Activated gamma-delta T cell treated with anti-CD3 and anti-CD28 coated beads, Interleukin-2, amount 50 U/mL, for 16 hours (primary cell): Measurements from ENCODE around the gene TIAL1.
"Not testable (repeated sequence)": the region's sequence is repeated elsewhere in the genome, so short reads cannot be mapped to it uniquely, and the experiment has no call there.

Experiments
- DNase-seq: peaks from one replicate; pipeline ENCODE4 v3.0.0-alpha.2; 2020; ENCODE audit warnings: low read depth

Gene TIAL1

DNA sequence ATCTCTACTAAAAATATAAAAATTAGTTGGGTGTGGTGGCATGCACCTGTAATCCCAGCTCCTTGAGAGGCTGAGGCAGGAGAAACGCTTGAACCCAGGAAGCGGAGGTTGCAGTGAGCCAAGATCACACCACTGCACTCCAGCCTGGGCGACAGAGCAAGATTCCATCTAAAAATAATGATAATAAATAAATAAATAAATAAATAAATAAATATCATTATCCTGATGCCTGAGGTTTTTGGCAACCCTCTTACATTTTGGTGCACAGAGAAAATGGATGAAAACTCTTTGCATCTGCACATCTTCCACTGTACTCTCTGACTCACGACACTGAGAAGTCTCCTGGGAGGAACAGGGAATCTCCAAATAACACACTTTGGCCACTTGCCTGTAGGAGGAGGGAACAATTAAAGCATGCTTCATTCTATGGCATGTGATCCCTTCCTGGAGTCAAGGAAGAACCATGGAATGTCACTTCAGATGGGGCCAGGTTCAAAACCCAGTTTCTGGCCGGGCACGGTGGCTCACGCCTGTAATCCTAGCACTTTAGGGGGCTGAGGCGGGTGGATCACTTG, 68.0 kb downstream of the TIAL1 start:
- not testable (repeated sequence) for DNase-seq

DNA sequence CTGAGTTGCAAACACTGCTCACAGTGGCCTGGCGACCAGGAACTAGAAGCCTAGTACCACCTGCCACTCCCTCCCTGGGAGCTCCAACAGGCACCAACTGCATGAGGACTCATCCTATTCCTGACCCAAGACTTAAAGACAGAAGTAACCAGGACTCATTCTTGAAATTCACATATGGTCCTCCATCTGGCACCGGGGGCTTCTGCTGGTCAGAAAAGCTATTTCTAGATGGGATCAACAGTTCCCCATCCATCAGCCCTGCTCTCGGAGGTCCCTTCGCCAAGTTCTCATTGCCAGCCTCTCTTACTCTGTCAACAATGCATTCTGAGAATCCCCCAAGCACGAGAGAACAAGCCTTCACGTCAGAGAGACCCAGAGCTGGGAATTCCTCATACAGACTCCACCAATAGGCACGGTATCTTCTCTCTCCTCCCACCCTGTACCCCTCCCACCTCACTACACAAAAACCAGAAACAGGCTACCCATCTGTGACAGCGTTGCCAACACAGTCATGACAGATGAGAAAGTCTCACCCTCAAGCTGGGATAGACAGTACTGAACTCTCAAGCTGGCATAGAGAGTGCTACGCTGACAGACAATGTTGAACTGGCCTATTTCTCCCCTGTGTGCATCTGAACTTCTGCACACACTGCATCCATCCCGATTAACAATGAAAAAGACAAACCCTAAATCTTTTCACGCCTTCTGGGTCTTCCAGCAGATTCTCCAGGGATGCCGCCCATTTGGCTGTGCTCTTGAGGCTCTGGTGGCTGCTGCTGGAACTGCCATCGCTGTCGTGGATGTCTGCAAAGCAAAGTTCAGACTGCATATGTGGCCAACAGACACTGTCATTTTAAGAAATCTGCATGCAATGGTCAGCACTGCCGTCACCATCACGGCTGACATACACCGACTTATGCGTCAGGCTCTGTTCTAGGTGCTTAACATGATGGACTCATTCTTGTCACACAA, 69.9 kb downstream of the TIAL1 start:
- no peak for DNase-seq

GRCh38 chr10:119526149-119526548, 70.6 kb downstream of the TIAL1 start:
- no peak for DNase-seq

DNA sequence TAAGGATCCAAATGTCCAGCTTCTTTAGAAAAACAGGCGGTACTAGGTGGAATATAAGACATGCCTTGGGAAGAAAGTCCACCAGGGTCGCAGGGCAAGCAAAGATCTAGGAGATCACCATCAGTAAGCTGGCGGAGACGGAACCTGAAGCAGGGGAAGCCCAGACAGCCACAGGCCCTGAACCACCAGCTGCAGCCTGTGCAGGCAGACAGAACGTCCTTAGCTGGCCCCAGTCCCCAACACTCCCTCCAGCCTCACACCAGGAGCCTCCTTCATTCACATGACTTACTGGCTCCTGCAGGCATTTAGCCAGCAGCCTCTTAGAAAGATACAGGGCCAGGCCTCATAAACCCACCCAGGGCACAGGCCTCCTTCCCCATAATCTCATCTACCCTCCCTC, 71.6 kb downstream of the TIAL1 start:
- DNase-seq: no peak

DNA sequence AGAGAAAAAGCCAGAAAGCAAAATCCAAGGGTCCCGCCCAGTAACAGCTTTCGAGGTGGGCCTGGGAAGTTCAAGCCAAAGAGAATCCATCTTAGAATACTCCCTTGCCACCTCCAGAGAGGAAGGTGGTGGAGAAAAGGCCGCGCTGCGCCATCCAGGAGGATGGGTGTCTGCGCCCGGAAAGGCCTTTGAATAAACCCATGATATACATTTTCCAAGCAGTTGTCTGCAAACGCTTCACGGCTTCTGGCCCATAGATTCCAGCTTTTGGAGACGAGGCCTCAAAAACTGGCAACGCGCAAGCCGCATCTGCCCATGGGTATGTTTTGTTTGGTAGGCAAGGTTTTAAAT, 72.1 kb downstream of the TIAL1 start:
- no peak for DNase-seq

DNA sequence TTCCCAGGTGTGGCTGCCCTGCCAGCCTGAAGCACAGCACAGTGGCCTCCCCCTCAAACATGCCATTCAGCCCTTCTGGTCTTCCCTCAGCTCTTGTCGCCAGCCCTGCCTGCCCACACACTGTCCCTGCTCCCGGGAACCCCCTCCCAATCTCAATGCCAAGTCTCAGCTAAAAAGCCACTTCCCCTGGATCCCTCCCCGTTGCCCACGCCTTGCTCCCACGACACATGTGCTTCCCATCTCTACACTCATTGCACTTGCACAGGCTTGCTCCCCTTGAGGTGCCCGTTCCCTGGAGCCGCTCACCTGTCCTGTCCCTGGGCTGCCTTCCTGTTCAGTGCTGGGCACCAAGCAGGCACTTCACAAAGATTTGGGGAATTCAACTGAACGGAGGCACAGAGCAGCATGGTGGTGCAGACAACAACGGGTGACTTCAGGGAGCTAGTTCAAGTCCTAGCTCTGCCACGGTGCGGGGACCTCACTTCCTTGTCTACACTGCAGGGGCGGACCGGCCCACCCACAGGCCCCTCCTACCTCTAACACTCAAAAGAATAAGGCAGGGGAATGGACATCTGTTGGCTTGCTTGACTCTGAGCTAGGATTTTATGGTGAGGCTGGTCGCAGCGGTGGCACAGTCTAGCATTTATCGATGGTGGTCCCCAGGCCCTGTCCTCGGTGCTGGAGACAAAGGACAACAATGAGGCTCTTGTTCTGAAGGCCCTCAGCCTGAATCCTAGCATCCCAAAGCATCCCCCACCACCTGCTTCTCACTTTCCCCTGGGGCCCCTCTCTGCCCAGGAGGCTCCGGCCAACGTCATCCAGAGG, 72.7 kb downstream of the TIAL1 start:
- DNase-seq: no peak
